GM12892 (cell line): ENCODE results near the gene KCNG3.

Source experiments
- POLR2A ChIP-seq: IDR thresholded peaks from 2 replicates; pipeline ENCODE4 v1.6.1; 2011; ENCODE audit warnings: low read depth, low read length, control low read depth
- POLR2AphosphoS5 ChIP-seq: IDR thresholded peaks from 2 replicates; pipeline ENCODE4 v1.6.1; 2011; ENCODE audit warnings: low read depth, low read length, control low read depth
- TAF1 ChIP-seq: IDR thresholded peaks from 2 replicates; pipeline ENCODE4 v1.6.1; 2011; ENCODE audit warnings: low read depth, mild to moderate bottlenecking, control low read depth, low read length, borderline replicate concordance

DNA sequence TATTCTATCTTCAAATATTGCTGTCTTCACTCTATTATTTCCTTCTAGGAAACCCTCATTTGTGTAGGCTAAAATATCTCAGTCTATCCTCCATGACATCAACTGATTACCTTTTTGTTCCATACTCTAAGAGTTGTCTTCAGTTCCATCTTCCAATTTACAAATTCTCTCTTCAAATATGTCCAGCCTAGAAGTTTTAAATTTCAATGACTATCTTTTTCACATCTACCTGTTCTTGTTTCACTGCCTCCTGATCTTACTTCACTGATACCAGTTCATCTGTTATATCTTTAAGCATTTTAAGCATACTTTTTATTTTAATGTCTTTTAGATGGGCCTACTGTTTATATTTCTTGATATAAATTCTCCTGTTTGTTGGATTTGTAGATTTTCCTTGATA, 79.1 kb downstream of the KCNG3 start:
- no peak for TF ChIP-seq POLR2AphosphoS5
- TF ChIP-seq POLR2A, result no peak
- no peak for TF ChIP-seq TAF1
